Measurements from ENCODE around the gene CCAR1.

GRCh38 chr10:68721673-68722335 lies 765 bp downstream of the CCAR1 start:
- no peak for TF ChIP-seq CTCF (IDR thresholded peaks at IDR 0.05)
- TF ChIP-seq POLR2A (IDR thresholded peaks at IDR 0.05) = no peak
